Stimulated activated CD4-positive, alpha-beta T cell treated with anti-CD3 and anti-CD28 coated beads, Interleukin-4, amount 100 ng/mL, for 24 hours (primary cell): ENCODE measurements around the gene ADAM22.
"Not testable (repeated sequence)": the region's sequence is repeated elsewhere in the genome, so short reads cannot be mapped to it uniquely, and the experiment has no call there.

ENCODE experiments used
- DNase-seq: peaks from one replicate; pipeline ENCODE4 v3.0.0-alpha.2; 2020

The ADAM22 gene

GRCh38 chr7:88115816-88116215 lies 181.8 kb downstream of the ADAM22 start:
- no peak for DNase-seq

GRCh38 chr7:88116235-88116795 lies 182.3 kb downstream of the ADAM22 start:
- no peak for DNase-seq

GRCh38 chr7:88117325-88117724 lies 183.3 kb downstream of the ADAM22 start:
- no peak for DNase-seq

GRCh38 chr7:88121335-88121734 lies 187.3 kb downstream of the ADAM22 start:
- no peak for DNase-seq

GRCh38 chr7:88127637-88128290 lies 193.7 kb downstream of the ADAM22 start:
- DNase-seq: no peak

- DNase-seq: no peak
These were observed 198.7 kb downstream of the ADAM22 start for GRCh38 chr7:88132725-88133124.

GRCh38 chr7:88140947-88141346 lies 206.9 kb downstream of the ADAM22 start:
- no peak for DNase-seq

GRCh38 chr7:88141479-88141878 lies 207.4 kb downstream of the ADAM22 start:
- DNase-seq: no peak

- DNase-seq: no peak
These were observed 207.9 kb downstream of the ADAM22 start for GRCh38 chr7:88141953-88142352.

GRCh38 chr7:88146616-88147015 lies 212.6 kb downstream of the ADAM22 start:
- no peak for DNase-seq

GRCh38 chr7:88147341-88147740 lies 213.3 kb downstream of the ADAM22 start:
- no peak for DNase-seq

GRCh38 chr7:88147949-88148348 lies 213.9 kb downstream of the ADAM22 start:
- DNase-seq: no peak

- no peak for DNase-seq
These were observed 216.0 kb downstream of the ADAM22 start for GRCh38 chr7:88150033-88150432.

GRCh38 chr7:88151119-88151790 lies 217.2 kb downstream of the ADAM22 start:
- DNase-seq: no peak

GRCh38 chr7:88153378-88153777 lies 219.3 kb downstream of the ADAM22 start:
- DNase-seq: no peak

GRCh38 chr7:88155756-88156155 lies 221.7 kb downstream of the ADAM22 start:
- no peak for DNase-seq

- no peak for DNase-seq
These were observed 222.3 kb downstream of the ADAM22 start for GRCh38 chr7:88156356-88156755.

GRCh38 chr7:88159741-88160140 lies 225.7 kb downstream of the ADAM22 start:
- not testable (repeated sequence) for DNase-seq

GRCh38 chr7:88165697-88166096 lies 231.6 kb downstream of the ADAM22 start:
- no peak for DNase-seq

- DNase-seq: no peak
These were observed 233.2 kb downstream of the ADAM22 start for GRCh38 chr7:88167223-88167622.

- DNase-seq: no peak
These were observed 233.7 kb downstream of the ADAM22 start for GRCh38 chr7:88167721-88168120.

GRCh38 chr7:88169717-88170320 lies 235.8 kb downstream of the ADAM22 start:
- DNase-seq: no peak

GRCh38 chr7:88172842-88173241 lies 238.8 kb downstream of the ADAM22 start:
- DNase-seq: no peak

GRCh38 chr7:88176190-88176589 lies 242.1 kb downstream of the ADAM22 start:
- DNase-seq: no peak
